ENCODE results near the gene CST4.

GRCh38 chr20:23653400-23653938 lies 35.4 kb downstream of the CST4 start:
- TF ChIP-seq TAF1 (IDR thresholded peaks at IDR 0.05; ENCODE audit: borderline replicate concordance, low read depth, low read length) (no peak), PML (IDR thresholded peaks at IDR 0.05; ENCODE audit: low read length) (no peak), ASH2L (IDR thresholded peaks at IDR 0.05; ENCODE audit: borderline replicate concordance, low read depth) (no peak)

Data from GM12878 (cell line).